Dedifferentiated amniotic fluid mesenchymal stem cell (primary cell): ENCODE results near the gene JUND.

Experiments used
- DNase-seq: peaks from one replicate; pipeline ENCODE4 v3.0.0-alpha.2; 2016; ENCODE audit errors: extremely low spot score

JUND gene

DNA sequence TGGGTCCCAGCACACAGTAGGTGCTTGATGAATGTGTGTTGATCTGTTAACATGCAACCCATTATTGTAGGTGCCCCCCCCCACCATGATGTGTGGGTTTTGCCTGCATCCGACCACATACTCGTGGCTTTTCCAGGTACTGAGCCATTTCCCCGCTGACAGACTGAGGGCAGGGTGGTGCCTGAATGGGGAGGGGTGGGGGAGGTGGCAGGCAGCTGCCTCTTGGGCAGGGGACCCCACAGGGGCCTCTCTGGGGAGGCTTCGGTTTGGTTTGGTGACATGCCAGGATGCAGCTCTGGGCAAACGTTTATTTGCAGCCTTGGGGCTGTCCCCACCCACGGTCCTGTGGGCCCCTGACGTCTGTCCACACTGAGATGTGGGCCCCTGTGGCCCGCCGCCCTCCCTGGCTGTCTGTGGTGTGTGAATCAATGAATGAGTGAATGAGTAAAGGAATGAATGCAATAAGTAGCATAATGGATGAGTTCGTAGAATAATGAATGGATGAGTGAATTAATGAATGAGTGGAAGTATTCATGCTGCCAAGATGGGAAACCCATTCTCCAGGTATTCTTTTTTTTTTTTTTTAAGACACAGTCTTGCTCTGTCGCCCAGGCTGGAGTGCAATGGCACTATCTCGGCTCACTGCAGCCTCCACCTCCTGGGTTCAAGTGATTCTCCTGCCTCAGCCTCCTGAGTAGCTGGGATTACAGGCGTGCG, 9.0 kb upstream of the JUND start:
- no peak for DNase-seq

DNA sequence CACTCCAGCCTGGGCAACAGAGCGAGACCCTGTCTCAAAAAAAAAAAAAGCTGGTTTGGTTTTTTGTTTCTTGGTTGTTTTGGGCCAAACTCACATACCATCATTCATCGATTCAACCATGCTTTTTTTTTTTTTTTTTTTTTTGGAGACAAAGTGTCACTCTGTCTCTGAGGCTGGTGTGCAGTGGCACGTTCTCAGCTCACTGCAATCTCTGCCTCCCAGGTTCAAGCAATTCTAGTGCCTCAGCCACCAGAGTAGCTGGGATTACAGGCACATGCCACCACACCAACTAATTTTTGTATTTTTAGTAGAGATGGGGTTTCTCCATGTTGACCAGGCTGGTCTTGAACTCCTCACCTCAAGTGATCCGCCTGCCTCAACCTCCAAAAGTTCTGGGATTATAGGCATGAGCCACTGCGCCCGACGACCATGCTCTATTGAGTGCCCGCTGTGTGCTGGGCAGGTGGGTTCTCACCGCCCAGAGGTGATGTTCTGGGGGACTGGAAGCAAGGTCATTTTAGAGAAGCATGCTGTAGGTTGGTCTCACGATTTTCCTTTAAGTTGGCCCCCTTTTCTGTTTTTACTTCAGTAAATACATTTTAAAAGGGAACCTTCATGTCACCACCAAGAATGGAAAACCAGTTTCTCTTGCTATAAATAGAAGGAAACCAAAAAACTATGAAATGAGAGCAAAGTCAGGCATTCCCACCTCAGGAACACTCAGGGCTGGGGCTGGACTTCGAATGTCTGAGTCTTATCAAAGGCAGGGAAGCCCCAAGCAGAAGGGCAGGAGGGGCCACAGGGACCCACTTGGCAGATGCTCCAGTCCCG, 8.3 kb upstream of the JUND start:
- DNase-seq: no peak

DNA sequence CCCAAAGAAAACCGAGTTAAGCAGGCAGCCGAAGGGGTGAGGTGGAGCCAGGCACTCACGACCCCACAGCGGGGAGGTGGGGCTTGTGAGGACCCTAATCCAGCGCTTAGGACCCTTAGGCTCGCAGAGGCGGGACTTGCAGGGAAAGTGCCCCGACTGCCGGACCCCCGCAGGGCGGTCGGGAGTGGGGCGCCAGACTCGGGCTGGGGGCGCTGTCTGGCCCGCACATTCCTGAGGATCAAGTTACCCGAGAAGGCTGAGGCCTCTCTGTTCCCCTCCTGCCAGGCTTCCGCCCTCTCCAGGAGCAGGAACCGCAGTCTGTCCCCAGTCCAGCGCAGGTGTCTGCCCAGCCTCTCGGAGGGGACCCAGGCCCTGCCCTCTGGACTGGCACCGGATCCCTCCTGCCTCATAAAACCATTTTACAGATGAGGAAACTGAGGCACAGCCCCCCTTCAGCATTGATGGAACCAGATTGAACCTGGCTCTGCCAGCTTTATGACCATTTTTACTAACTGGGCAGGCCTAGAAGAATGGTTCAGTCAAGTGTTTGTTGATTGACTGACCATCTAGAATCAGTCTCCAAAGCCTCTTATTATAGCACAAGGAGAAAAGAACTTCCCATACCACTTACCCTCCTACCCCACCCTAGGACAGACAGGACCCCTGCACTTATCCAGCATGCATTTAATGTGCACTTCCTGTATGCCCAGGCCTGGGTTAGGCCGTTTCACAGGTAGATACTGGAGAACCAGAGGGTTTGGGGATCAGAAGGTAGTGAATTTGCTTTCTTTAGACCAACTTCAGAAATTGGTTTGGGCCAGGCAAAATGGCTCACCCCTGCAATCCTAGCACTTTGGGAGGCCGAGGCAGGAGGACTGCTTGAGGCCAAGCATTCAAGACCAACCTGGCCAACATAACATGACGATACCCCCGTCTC, 6.7 kb upstream of the JUND start:
- DNase-seq: no peak

DNA sequence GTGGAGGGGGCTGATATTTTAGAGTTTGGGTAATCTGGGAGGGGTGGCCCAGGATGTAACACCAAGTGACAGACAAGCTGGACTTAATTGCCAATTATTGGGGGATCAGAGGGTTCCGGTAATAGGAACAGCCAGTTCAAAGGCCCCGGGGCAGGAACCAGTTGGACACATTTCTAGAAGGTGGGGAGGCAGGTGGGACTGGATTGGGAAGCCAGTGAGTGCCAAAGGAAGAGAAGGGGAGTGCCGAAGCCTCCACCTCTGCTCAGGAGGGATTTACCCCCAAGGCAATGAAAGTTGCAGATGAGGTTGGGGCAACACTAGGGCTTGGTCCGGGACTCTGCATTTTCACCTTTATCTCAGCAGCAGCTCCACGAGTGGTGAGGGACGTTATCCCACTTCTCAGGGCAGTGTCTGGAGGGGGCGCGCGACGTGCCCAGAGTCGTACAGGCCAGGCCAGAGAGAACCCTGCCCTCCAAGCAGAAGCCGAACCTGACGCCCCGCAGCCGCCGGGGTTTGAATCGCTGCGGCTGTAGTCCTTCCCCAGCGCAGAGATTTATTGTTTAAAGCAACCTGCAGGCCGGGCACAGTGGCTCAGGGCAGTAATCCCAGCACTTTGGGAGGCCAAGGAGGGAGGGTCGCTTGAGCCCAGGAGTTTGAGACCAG, 5.7 kb upstream of the JUND start:
- no peak for DNase-seq

DNA sequence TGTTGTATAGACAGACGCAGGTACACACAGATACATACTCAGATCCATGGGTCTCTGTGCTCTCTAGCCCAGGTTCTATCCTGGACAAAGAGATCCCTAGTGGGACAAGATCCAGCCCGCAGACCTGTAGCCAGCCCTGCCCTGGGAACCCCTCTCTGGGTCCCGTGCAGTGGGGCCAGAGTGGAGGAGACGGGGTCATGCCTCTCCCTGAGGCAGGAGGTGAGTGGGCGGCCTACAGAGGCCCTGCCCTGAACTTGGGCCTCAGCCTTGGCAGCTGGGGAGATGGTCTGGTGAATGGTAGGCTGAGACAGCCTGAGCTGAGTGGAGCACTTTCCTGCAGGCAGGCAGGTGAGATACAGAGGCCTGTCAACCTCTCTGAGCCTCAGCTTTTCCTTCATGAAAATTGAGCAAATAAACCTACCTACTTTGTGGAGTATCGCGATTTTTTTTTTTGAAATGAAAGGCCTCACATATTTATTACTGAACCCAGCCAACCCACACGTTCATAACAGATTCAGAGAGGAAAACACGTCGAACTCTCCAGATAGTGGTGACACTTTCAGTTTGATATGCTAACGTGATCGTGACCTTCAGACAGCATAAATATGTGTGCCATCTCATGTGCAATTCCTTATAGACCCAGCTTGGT, 3.4 kb upstream of the JUND start:
- no peak for DNase-seq

DNA sequence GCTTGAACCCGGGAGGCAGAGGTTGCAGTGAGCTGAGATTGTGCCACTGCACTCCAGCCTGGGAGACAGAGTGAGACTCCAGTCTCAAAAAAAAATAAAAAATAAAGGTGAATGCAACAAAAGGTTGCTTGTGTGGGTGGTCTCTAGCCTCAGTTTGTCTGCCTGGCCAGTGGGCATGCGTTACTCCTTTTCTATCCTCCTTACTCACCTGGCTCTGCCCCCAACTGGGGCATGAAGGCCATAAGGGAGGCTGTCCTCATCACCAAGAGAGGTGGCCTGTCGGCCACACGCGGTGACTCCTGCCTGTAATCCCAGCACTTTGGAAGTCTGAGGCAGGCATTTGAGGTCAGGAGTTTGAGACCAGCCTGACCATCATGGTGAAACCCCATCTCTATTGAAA, 1.9 kb upstream of the JUND start:
- DNase-seq: no peak

DNA sequence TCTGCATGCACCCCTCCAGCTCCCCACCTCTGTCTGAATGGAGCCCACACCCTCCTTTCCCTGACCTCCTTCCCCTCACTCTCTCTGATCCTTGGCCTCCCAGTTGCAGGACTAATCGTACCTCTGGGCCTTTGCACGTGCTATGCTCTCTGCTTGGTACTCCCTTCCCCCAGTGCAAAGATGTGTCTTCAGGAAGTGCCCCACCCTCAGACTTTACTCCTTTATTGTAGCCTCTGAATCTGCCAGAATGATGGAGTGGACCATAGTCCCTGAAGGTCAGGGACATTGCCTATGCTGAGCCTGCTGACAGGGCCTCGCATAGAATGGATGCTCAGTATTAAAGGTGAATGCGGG, 1.3 kb upstream of the JUND start:
- no peak for DNase-seq

DNA sequence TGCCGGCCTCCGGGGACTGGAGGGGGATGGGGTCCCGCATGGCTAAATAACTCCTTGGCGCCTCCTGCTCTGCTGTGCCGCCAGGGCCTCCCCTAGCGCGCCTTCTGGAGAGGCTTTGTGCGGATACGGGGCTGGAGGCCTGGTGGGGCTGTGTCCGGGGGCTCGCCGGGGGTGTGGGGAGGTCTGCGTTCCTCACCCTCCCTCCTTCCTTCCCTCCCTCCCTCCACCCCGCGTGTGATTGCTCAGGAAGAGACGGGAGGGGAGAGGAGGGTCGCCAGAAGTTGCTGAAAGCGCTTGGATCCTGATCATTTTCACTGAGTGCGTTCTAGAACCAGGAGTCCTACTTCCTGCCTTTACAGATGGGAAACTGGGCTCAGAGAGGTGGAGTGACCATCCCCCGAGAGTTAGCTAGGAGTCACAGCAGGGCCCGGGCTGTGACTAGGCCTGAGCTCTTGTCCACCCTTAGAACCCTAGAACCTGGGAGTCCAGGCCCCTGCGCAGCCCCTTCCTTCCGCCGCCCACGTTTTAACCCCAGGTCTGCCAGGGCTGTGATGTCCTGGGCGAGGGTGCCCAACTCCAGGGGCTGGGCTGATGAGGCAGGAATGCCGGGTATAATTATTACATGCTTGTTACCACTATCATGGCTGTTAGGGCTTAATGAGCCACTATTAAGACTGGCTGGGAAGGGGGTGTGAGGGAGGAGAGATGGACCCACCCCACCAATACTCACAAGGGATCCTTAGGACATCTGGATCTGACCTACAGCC, 782 bp upstream of the JUND start:
- peak; percentile 37 for DNase-seq

DNA sequence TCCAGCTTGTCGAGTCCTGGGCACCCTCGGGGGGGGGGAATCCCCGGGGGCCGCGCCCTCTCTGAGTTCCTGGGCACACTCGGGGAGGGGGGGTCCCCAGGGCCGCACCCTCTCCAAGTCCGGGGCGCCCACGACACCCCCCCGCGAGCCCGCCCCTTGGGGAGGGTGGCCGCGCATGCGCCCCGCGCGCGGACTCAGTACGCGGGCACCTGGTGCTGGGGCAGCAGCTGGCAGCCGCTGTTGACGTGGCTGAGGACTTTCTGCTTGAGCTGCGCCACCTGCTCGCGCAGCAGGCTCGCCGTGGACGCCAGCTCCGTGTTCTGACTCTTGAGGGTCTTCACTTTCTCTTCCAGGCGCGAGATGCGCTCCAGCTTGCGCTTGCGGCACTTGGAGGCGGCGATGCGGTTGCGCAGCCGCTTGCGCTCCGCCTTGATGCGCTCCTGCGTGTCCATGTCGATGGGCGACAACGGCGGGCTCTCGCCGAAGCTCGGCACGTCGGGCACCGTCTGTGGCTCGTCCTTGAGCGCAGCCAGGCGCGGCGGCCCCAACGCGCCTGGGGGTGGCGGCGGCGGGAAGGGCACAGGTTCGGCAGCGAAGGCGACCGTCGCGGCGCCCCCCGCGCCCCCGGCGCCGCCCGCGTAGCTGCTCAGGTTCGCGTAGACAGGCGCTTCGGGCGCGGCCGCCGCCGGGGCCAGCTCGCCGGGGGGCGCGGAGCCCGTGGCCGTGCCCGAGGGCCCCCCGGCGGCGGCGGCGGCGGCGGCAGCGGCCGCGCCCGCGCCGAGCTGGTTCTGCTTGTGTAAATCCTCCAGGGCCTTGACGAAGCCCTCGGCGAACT, 958 bp downstream of the JUND start:
- peak; percentile 39 for DNase-seq

DNA sequence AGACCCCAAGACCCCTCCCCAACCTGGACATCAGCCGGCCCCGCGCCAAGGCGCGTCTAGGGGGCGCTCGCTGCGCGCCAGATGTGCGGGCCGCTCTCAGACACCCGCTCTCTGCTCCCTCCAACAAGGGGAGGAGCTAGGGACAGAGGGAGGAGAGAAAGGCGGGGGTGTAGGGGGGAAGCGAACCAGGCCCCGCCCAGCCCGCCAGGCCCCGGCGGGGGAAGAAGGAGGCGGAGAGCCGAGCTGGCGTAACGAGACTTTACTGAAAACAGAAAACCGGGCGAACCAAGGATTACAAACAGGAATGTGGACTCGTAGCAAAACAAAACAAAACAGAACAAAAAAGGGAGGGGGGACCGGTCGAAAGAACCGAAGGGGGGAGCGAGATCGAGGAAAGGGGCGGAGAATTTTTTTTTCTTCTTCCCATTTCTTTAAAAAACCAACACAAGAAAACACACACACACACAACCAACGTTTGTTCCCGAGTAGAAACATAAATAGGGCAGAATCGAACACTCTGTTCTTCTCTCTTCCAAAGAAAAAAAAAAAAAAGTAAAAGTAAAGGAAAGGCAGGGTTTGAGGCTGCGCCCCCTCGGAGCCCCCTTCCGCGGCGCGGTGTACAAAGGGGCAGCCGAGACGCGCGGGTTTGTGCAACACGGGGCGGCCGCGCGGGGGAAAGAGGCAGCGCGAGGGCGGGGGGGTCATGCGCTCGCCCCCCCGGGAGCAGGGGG, 1.7 kb downstream of the JUND start:
- peak; percentile 88 for DNase-seq

DNA sequence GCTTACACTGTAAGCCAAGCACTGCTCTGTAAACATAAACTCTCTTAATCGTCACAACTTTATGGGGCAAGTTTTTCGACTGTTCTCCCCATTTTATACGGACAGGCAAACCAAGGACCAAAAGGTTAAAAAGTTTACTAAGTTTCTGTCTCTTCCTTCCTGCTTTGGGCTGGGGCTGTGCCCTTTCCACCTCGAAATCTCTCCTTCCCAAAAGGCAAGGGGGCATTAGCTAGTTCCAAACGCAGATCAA, 2.2 kb downstream of the JUND start:
- no peak for DNase-seq

DNA sequence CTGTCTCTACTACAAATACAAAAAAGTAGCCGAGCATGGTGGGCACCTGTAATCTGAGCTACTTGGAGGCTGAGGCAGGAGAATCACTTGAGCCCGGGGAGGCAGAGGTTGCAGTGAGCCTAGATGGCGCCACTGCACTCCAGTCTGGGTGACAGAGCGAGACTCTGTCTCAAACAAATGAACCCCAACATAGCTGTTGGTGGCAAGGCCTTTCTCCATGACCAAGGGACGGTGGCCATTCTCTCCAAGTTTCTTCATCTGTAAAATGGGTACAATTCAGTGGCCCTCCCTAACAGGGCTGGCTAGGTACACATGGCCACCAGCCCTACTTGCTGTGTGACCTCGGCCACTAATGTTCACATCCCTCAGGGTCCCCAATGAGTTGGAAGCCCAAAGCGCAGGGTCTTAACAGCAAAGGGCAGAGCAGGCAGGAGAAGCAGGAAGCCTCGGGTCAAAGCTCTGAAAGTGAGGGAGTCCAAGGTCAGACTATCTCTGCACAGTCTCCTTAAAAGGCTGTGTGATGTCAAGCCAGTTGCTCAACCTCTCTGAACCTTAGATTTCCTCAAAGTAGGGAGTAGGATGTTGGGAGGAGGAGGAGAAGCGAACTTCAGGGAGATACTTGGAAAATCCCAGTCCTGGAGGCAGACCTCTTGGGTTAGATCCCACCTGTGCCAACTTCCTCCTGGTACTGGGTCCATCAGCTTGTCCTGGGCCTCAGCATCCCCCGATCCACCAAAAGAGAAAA, 2.7 kb downstream of the JUND start:
- no peak for DNase-seq

DNA sequence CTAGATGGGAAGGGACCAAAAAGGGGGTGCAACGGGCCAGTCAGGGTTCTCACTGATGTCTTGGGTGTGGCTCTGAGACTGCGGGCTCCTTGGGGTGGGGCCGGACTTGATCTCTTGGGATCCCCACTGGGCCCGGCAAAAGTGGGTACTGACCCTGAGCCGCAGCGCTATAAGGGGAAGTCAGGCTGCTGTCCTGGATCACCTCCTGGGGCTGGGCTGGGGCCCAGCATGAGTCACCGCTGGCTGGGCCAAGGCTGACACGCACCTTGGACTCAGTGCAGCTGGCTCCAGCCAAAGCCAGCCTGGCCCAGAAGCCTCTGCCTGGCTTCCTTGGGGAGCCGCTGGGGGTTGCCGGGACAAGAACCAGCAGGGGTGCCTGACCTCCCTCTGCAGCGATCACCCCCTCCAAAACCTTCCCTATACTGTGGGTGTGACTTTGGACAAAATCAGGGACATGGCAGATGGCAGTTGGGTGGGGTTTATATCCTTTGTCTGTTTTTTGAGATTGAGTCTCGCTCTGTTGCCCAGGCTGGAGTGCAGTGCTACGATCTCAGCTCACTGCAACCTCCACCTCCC, 6.6 kb downstream of the JUND start:
- DNase-seq: peak; percentile 77

DNA sequence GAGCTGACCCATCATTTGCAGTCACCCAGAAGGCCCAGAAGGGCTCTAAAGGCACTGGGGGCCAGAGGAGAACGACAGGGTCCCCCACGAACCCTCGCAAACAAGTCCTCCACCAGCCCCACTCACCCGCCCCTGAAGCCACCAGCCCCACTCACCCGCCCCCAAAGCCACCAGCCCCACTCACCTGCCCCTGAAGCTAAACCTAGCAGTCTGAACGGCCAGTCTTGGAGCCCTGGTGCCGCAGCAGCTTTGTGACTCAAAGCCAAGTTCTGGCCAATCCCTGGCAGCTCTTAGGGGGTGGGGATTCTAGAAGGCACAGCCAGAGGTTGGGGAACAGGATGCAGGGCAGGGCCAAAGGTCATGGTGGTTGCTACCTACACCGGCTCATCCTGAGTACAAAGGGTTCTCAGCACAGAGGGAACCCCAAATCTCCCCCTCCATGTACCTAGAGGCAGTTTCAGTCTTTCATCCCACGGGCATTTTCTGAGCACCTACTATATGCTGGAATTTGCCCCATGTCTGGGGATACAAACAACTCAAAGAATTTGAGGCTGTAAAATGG, 7.1 kb downstream of the JUND start, which contains the start of gene IQCN:
Gene IQCN (minus strand): TSS at position 234 of the 562 bp plus-strand sequence. CDS start 4,974 bp downstream, outside the sequence.
- no peak for DNase-seq

DNA sequence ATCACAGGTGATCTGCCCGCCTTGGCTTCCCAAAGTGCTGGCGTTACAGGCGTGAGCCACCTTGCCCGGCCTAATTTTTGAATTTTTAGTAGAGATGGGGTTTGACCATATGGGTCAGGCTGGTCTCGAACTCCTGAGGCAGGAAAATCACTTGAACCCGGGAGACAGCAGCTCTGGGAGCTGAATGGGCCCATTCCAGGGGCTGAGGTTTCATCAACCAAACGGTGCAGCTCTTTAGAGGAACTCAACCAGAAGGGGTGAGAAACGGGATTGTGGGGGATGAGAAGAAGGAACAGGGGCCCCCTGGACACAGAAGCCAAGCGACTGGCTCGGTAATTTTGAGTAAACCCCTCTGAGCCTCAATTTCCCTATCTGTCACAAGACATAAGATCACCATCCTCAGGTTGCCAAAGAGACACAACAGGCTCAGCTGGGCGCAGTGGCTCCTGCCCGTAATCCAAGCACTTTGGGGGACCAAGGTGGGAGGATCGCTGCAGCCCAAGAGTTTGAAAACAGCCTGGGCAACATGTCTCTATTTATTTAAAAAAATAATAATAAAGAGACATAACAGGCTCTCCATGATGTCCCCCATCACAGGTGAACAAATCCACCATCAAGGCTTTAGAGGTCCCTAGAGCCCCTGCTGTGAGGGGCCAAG, 7.7 kb downstream of the JUND start:
- no peak for DNase-seq

DNA sequence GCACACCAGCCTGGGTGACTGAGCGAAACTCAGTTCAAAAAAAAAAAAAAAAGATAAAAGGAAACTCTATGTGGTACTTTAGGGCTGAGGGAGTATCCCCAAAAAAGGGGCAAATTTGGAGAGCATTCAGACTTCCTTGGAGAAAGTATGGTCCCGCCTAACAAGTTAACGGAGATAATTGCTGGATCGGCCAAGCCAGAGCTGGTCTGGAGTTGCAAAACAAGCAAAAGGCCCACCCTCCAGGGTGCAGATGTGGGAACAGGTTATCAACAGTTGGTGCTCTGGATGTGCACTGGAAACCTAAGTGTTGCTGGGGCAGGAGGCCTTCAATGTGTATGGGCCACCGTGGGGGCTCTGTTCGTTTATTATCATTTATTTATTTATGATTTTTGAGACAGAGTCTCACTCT, 10.0 kb downstream of the JUND start:
- no peak for DNase-seq

DNA sequence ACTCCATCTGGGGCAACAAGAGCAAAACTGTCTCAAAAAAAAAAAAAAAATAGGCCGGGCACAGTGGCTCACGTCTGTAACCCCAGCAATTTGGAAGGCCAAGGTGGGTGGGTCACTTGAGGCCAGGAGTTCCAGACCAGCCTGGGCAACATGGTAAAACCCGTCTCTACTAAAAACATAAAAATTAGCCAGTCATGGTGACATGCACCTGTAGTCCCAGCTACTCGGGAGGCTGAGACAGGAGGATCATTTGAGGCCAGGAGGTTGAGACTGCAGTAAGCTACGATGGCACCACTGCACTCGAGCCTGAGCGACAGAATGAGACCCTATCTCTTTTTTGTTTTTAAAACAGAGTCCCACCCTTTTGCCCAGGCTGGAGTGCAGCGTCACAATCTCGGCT, 11.1 kb downstream of the JUND start:
- DNase-seq: no peak
